ENCODE measurements around the gene SULT4A1. TPM values are rescaled to one million over a fixed set of nuclear protein-coding genes. Genes with fewer than 3 reads are reported as not detected.

SULT4A1 gene
- total RNA-seq, 1 experiment from 2014 or later = not detected

DNA sequence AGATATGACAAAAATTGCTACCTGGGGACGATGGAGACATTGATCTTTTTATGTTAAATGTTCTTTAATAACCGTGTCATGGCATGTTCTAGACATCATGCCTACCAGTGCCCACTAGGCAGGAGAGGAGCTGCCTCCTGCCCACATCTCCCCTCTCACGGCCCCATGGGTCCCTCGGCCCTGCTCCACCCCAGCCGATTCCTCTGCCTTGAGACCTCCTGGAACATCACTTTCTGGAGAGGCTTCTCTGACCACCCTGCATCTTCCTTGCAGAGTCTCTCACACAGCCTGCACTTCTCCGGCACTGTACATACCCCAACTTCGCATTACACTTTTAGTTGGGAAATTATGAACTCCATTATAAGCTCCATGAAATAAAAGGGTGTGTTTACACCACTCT lies 67.0 kb downstream of the SULT4A1 start:
- in situ Hi-C loops (cut with HindIII; ENCODE audit: low pct_unique_long_range_greater_than_20kb, low sequenced_read_pairs) = no loop called here
- no peak for DNase-seq (ENCODE audit: low read depth)

DNA sequence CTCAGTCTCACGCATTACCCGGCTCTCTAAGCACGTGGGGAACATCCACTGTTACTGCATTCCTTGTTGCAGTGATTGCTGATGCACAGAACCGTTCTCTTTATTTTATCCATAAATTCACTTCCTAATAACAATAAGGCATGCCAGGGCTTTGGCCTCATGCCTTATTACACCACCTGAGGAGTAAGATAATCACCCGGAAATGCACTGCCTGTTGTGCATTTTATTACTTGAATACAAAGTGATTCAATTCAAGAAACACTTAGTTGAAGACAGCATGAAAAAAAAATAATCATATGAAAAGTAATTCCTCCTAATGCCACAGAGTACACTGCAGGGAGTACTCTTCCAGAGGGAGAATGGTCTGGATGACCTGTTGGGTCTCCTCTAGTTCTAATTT lies 69.4 kb downstream of the SULT4A1 start:
- in situ Hi-C loops (cut with HindIII; ENCODE audit: low pct_unique_long_range_greater_than_20kb, low sequenced_read_pairs) = no loop called here

DNA sequence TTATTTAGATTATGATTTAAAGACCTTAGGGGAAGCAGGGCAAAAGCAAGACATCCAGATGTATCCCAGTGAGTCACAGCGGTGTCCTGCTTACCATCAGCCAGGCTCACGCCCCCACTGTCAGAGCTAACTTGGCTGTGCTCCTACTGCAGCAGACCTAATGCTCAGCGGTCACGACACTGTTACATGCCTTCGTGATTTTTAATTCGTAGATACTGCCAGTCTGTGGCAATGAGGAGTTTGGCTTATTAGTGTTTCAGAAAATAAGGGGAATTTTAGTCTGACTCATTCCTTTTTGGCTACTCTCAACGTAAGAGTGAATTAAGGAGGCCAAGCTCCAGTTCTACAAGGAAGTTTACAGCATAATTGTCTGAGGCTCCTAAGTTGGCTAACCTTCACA lies 72.9 kb downstream of the SULT4A1 start:
- peak; percentile 96 for DNase-seq (ENCODE audit: low read depth)
- in situ Hi-C loops (cut with HindIII; ENCODE audit: low pct_unique_long_range_greater_than_20kb, low sequenced_read_pairs) = no loop called here

More for the DNA sequence above, 69.4 kb downstream of the SULT4A1 start:
- no peak for DNase-seq (ENCODE audit: low read depth)

DNA sequence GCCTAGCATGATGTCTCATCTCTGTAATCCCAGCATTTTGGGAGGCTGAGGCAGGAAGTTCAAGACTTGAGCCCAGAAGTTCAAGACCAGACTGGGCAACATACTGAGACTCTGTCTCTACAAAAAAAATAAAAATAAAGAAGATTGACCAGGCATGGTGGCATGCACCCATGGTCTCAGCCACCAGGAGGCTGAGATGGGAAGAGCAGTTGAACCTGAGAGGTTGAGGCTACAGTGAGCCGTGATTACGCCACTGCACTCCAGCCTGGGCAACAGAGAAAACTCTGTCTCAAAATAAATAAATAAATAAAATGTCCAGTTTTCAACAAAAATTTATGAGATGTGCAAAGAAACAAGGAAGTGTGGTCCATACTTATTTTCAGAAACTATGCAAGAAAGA lies 78.5 kb downstream of the SULT4A1 start:
- DNase-seq (ENCODE audit: low read depth) = no peak
- in situ Hi-C loops (cut with HindIII; ENCODE audit: low pct_unique_long_range_greater_than_20kb, low sequenced_read_pairs) = no loop called here

DNA sequence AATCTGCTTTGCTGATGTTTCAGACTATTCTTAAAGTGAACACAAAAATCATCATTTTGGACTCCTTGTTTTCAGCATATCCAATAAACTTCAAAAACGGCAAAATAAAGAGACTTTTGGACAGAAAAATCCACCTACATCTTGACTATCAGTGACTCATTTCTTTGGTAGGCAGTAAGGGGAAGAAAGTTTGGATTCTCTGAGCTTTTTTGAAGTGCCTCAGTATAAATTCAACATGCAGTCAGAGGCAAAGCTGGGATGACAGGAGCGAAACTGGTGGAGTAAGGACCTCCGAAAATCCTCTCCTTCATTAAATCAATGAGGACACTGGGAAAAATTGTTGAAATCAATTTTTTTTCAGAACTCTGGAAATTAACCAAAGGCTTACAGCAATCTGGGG lies 79.9 kb downstream of the SULT4A1 start:
- DNase-seq (ENCODE audit: low read depth) = no peak
- in situ Hi-C loops (cut with HindIII; ENCODE audit: low pct_unique_long_range_greater_than_20kb, low sequenced_read_pairs) = no loop called here

DNA sequence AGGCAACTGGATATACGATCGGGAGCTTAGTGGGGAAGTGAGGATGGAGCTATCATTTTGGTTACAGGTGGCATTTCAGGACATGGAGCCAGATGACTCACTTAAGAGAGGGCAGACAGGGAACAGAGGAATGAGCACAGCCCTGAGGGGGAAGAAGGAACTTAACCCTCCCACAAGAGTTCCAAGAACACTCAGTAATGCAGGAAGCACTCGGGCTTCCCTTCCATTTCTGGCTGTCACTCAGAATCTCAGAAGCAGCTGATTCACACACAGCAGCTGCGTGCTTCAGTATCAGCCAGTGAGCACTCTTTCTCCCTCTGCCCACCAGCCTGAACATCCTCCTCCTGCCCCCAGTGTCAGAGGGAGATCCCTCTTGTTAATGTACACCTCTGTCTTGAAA lies 85.0 kb downstream of the SULT4A1 start:
- DNase-seq (ENCODE audit: low read depth) = peak; percentile 22
- in situ Hi-C loops (cut with HindIII; ENCODE audit: low pct_unique_long_range_greater_than_20kb, low sequenced_read_pairs) = no loop called here

DNA sequence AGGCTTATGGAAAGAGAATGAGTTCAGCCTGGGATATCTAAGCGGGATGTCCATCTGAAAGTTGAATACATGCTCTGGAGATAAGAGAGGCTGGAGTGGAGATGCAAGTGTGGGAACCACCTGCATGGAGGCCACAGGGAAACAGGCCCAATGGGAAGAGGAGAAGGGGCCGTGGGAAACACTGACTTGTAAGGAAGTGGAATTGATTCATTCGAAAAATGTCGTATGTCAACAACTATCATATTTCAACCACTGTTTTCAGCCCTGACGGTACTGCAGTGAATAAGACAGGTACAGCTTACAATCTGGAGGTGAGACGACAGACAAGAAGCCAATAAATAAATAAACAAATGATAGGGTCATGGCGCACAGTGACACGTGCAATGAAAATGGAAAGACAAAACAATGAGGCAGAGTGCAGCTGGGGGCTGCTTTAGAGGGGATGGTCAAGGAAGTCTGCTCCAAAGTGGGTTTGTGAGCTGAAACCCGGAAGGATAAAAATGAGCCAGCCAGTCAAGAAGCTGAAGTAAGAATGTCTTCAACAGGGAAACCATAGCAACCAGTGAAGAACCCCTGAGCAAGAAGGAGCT lies 86.1 kb downstream of the SULT4A1 start:
- in situ Hi-C loops (cut with HindIII; ENCODE audit: low pct_unique_long_range_greater_than_20kb, low sequenced_read_pairs) = no loop called here

More for the DNA sequence above, 86.1 kb downstream of the SULT4A1 start:
- no peak for DNase-seq (ENCODE audit: low read depth)

Other genes starting within 250 kb of the SULT4A1 start
- 0.98 and 3.9 TPM in 2 replicates for gene EFCAB6, start 50.2 kb downstream of the SULT4A1 start, total RNA-seq (2014; rRNA removed; shearing (Covaris generic); ENCODE audit: low replicate concordance)
- not detected in 2 replicates for gene PNPLA5, start 29.5 kb upstream of the SULT4A1 start, total RNA-seq (2014; rRNA removed; shearing (Covaris generic); ENCODE audit: low replicate concordance)
- 0.70 and 1.8 TPM in 2 replicates for gene PNPLA3, start 61.3 kb upstream of the SULT4A1 start, total RNA-seq (2014; rRNA removed; shearing (Covaris generic); ENCODE audit: low replicate concordance)
- gene SAMM50, start 92.9 kb upstream of the SULT4A1 start, total RNA-seq (2014; rRNA removed; shearing (Covaris generic); ENCODE audit: low replicate concordance) = 71.6 and 75.3 TPM in 2 replicates
- gene PARVB, start 161.8 kb upstream of the SULT4A1 start, total RNA-seq (2014; rRNA removed; shearing (Covaris generic); ENCODE audit: low replicate concordance) = 61.7 and 106 TPM in 2 replicates